ENCODE results near the gene NHERF2. TPM values are rescaled to one million over a fixed set of nuclear protein-coding genes. Genes with fewer than 3 reads are reported as not detected.
A peak's percentile ranks its signal among the peaks of the same experiment; 100 is the strongest.

NHERF2 gene
- total and polyA plus RNA-seq, 9 of the 15 experiments (the other 6 are each of a cell fraction or from before 2014, with no cell fraction given), result 0.15 to 42.0 (median 12.5) TPM

GRCh38 chr16:2027024-2028010 is 615 bp downstream of the NHERF2 start (continued):
- TF ChIP-seq AFF1 (IDR thresholded peaks at IDR 0.05; ENCODE audit: low read depth in 1 of 2, partially characterized antibody in 2 of 2), result peak in 1 of 2 experiments; percentile 57
- TF ChIP-seq CHAMP1 (IDR thresholded peaks at IDR 0.05), result no peak
- no peak for TF ChIP-seq ZBTB49 (CRISPR knock-in tag; IDR thresholded peaks at IDR 0.05; ENCODE audit: borderline replicate concordance)
- TF ChIP-seq THRAP3 (IDR thresholded peaks at IDR 0.05; ENCODE audit: borderline replicate concordance), result no peak
- no peak for TF ChIP-seq E2F3 (CRISPR knock-in tag; IDR thresholded peaks at IDR 0.05)
- TF ChIP-seq ZBTB33 (CRISPR knock-in tag; IDR thresholded peaks at IDR 0.05), result no peak
- TF ChIP-seq RBM17 (IDR thresholded peaks at IDR 0.05; ENCODE audit: borderline replicate concordance, low read depth, low read length), result no peak
- TF ChIP-seq HDGF (IDR thresholded peaks at IDR 0.05), result 0 out of 2 replicates have a peak, but pooled peaks have one; percentile 60
- peak; percentile 8 for TF ChIP-seq CCNT2 (IDR thresholded peaks at IDR 0.05; ENCODE audit: borderline replicate concordance, extremely low read depth, insufficient read length, low read depth, low read length)
- no peak for TF ChIP-seq MBD1 (CRISPR knock-in tag; IDR thresholded peaks at IDR 0.05)

Measured in K562 (cell line).